ENCODE data around the gene FBLIM1.

- TF ChIP-seq CTCF (IDR thresholded peaks at IDR 0.05; ENCODE audit: insufficient read depth, low read length, poor library complexity, severe bottlenecking) (no peak), EZH2phosphoT487 (conservative IDR thresholded peaks at IDR 0.05; ENCODE audit: low read length) (no peak)
These were observed 50.4 kb downstream of the FBLIM1 start for GRCh38 chr1:15808955-15809354.

All from SU-DHL-6 (cell line).